HepG2 (cell line): ENCODE data around the gene VPS25. TPM values are rescaled to one million over a fixed set of nuclear protein-coding genes. Genes with fewer than 3 reads are reported as not detected.

ENCODE experiments used
- CHCHD3 ChIP-seq: sonication (generic); formaldehyde crosslinking; IDR thresholded peaks from 2 replicates; pipeline ENCODE4 v1.8.0; 2022; ENCODE audit warnings: mild to moderate bottlenecking, missing genetic modification reagents, moderate library complexity
- ELF3 ChIP-seq: IDR thresholded peaks from 2 replicates; pipeline ENCODE4 v1.6.1; 2016; ENCODE audit warnings: missing genetic modification reagents, missing compliant biosample characterization
- GABPA ChIP-seq, 2 experiments: IDR thresholded peaks; 2 replicates each; pipeline ENCODE4 v1.6.1; 2011 to 2016; ENCODE audit warnings: low read depth in 2 of 2, low read length in 1 of 2, missing biosample characterization in 1 of 2, missing genetic modification characterization in 1 of 2
- GTF2F1 ChIP-seq: fragments of 150-350 bp; IDR thresholded peaks from 2 replicates; pipeline ENCODE4 v1.6.1; 2014; ENCODE audit warnings: low read length
- HDAC1 ChIP-seq: sonication (generic); formaldehyde crosslinking; IDR thresholded peaks from 2 replicates; pipeline ENCODE4 v1.5.1; 2020; ENCODE audit warnings: mild to moderate bottlenecking, missing genetic modification reagents
- IRF9 ChIP-seq: sonication (generic); formaldehyde crosslinking; IDR thresholded peaks from 2 replicates; pipeline ENCODE4 v1.8.0; 2022; ENCODE audit warnings: missing genetic modification reagents, mild to moderate bottlenecking, borderline replicate concordance
- NFKBIZ ChIP-seq: IDR thresholded peaks from 2 replicates; pipeline ENCODE4 v1.6.1; 2018; ENCODE audit warnings: missing genetic modification reagents, missing compliant biosample characterization
- SSRP1 ChIP-seq: IDR thresholded peaks from 2 replicates; pipeline ENCODE4 v1.6.1; 2016; ENCODE audit warnings: control low read depth
- STAT5B ChIP-seq: sonication (generic); formaldehyde crosslinking; IDR thresholded peaks from 2 replicates; pipeline ENCODE4 v1.4.0; 2020; ENCODE audit warnings: missing genetic modification reagents
- YEATS4 ChIP-seq: sonication (generic); formaldehyde crosslinking; IDR thresholded peaks from 2 replicates; pipeline ENCODE4 v1.4.0; 2020; ENCODE audit warnings: missing genetic modification reagents, borderline replicate concordance
- ZBTB1 ChIP-seq: sonication (generic); formaldehyde crosslinking; IDR thresholded peaks from 2 replicates; pipeline ENCODE4 v1.4.0; 2020; ENCODE audit warnings: missing genetic modification reagents, borderline replicate concordance
- ZMYM3 ChIP-seq: sonication (generic); formaldehyde crosslinking; IDR thresholded peaks from 2 replicates; pipeline ENCODE4 v1.5.1; 2020; ENCODE audit warnings: mild to moderate bottlenecking, missing genetic modification reagents
- ZNF142 ChIP-seq: sonication (generic); formaldehyde crosslinking; IDR thresholded peaks from 2 replicates; pipeline ENCODE4 v1.4.0; 2020; ENCODE audit warnings: missing genetic modification reagents
- ZNF34 ChIP-seq: sonication (generic); formaldehyde crosslinking; IDR thresholded peaks from 2 replicates; pipeline ENCODE4 v1.4.0; 2020; ENCODE audit warnings: mild to moderate bottlenecking, missing genetic modification reagents, borderline replicate concordance
- ZNF496 ChIP-seq: sonication (generic); formaldehyde crosslinking; IDR thresholded peaks from 2 replicates; pipeline ENCODE4 v1.8.1; 2023; ENCODE audit warnings: mild to moderate bottlenecking, moderate library complexity, missing genetic modification reagents; ENCODE audit not compliant: insufficient replicate concordance
- ZNF570 ChIP-seq: sonication (generic); formaldehyde crosslinking; IDR thresholded peaks from 2 replicates; pipeline ENCODE4 v1.4.0; 2020; ENCODE audit warnings: mild to moderate bottlenecking, missing genetic modification reagents, borderline replicate concordance
- ZNF616 ChIP-seq: sonication (generic); formaldehyde crosslinking; IDR thresholded peaks from 2 replicates; pipeline ENCODE4 v1.5.0; 2020; ENCODE audit warnings: low read depth, mild to moderate bottlenecking, missing genetic modification reagents
- ZNF784 ChIP-seq: sonication (generic); formaldehyde crosslinking; IDR thresholded peaks from 2 replicates; pipeline ENCODE4 v1.5.1; 2020; ENCODE audit warnings: missing genetic modification reagents, mild to moderate bottlenecking, borderline replicate concordance
- ZSCAN21 ChIP-seq: sonication (generic); formaldehyde crosslinking; IDR thresholded peaks from 2 replicates; pipeline ENCODE4 v1.8.0; 2022; ENCODE audit warnings: mild to moderate bottlenecking, missing genetic modification reagents, moderate library complexity, borderline replicate concordance
- polyA plus RNA-seq, 8 experiments: library from polyadenylated mRNA; depleted of rRNA in 3 of 8; stranded (reverse) in 7 of 8; unstranded in 1 of 8; fragments of >200 nt; fragmentation: Illumina TruSeq in 4 of 8; extraction: Trizol in 4 of 8; gene quantifications; 2 replicates each; pipeline versions ENCODE4 v1.2.1 to v1.2.3, GENCODE V29; 2011 to 2016; ENCODE audit warnings: low read depth in 4 of 8, missing spikeins in 1 of 8, mixed read lengths in 1 of 8; ENCODE audit not compliant: insufficient read depth in 1 of 8
- total RNA-seq, 5 experiments: library from RNA; depleted of rRNA; stranded (reverse); fragments of >200 nt; fragmentation: Illumina TruSeq; extraction: Trizol; gene quantifications; 2 replicates each; pipeline ENCODE4 v1.2.3, GENCODE V29; 2016; ENCODE audit warnings: low read depth in 1 of 5
- TF ChIP-seq, protein P1 (sequence below): IDR thresholded peaks from 2 replicates; pipeline ENCODE4 v1.6.1; 2016

The VPS25 gene
- total and polyA plus RNA-seq, 2 of the 13 experiments (the other 11 are each of a cell fraction or from before 2014, with no cell fraction given) = 161 to 249 TPM

DNA sequence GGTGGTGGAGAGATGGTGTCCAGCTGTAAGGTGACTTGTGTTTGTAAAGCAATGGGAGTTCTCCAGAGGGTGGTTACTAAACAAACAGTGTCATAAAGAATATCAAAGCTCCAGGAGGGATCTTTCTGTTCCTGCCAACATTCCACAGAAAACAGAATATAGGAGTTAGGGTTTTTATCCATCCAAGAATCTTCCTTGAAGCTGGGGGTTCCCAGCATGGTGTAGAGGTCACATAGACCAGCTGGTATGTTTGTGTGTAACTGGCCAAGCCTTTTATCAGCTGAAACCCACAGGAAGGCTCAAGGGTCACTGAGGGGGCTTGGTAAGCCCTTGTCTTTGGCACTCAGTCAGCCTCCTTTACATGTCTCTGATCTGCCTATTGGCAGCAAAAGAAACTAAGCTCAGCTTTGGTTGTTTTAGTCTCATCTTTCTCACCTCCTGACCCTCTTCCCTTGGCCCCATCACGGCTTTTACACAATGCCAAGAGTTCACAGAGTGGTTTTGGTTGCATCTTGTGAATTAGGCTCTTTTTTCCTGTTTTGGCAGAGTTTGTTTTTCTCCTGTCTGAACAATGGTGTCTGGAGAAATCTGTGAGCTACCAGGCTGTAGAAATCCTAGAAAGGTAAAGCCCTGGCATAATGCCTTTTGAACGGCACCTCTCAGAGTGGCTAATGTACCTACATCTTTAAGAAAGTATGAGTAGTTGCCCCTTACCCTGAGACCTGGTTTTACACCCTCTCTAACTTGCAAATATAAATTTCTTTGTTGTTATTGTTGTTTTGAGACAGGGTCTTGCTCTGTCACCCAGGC, 30.0 kb downstream of the VPS25 start (continued):
- TF ChIP-seq ZNF784 (CRISPR knock-in tag) (0 out of 2 replicates have a peak, but pooled peaks have one; percentile 15), HDAC1 (CRISPR knock-in tag) (peak; percentile 23; the same call in 1 of the 2 replicates), ZMYM3 (CRISPR knock-in tag) (no peak), ZNF34 (CRISPR knock-in tag) (no peak), ELF3 (CRISPR knock-in tag) (no peak), ZBTB1 (CRISPR knock-in tag) (no peak), ZNF570 (no peak), CHCHD3 (CRISPR knock-in tag) (no peak), GABPA (IDR thresholded peaks at IDR 0.05; ENCODE audit: low read depth, low read length) (no peak), GABPA (CRISPR knock-in tag; IDR thresholded peaks at IDR 0.05; ENCODE audit: low read depth) (no peak; the same call in 1 of the 2 replicates), ZSCAN21 (no peak), GTF2F1 (no peak), YEATS4 (CRISPR knock-in tag) (no peak; the same call in 1 of the 2 replicates), ZNF142 (CRISPR knock-in tag) (no peak), NFKBIZ (no peak), SSRP1 (no peak), ZNF496 (CRISPR knock-in tag) (no peak), ZNF616 (CRISPR knock-in tag) (no peak), IRF9 (CRISPR knock-in tag) (no peak), STAT5B (CRISPR knock-in tag) (no peak)
- TF ChIP-seq, protein P1, sequence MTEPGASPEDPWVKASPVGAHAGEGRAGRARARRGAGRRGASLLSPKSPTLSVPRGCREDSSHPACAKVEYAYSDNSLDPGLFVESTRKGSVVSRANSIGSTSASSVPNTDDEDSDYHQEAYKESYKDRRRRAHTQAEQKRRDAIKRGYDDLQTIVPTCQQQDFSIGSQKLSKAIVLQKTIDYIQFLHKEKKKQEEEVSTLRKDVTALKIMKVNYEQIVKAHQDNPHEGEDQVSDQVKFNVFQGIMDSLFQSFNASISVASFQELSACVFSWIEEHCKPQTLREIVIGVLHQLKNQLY (CRISPR knock-in tag) = no peak; the same call in 1 of the 2 replicates
